B cell (primary cell): ENCODE results near the gene CAPZB.

Experiments used
- CTCF ChIP-seq: fragments of 200-600 bp; IDR thresholded peaks from one replicate; pipeline ENCODE4 v1.8.0; 2022; ENCODE audit warnings: antibody characterized with exemption, mild to moderate bottlenecking
- EZH2 ChIP-seq: IDR thresholded peaks from 2 replicates; pipeline ENCODE4 v1.6.1; 2012; ENCODE audit warnings: borderline replicate concordance, low read depth, mild to moderate bottlenecking, moderate library complexity, low read length; ENCODE audit not compliant: insufficient read depth, poor library complexity, severe bottlenecking

- TF ChIP-seq CTCF (peak; percentile 52), EZH2 (no peak)
Measured at GRCh38 chr1:19374083-19374801, 111.1 kb downstream of the CAPZB start.
